ENCODE results near the gene MUC6. TPM values are rescaled to one million over a fixed set of nuclear protein-coding genes. Genes with fewer than 3 reads are reported as not detected.

The MUC6 gene
- total RNA-seq, 4 donors from 2014 or later: not detected

DNA sequence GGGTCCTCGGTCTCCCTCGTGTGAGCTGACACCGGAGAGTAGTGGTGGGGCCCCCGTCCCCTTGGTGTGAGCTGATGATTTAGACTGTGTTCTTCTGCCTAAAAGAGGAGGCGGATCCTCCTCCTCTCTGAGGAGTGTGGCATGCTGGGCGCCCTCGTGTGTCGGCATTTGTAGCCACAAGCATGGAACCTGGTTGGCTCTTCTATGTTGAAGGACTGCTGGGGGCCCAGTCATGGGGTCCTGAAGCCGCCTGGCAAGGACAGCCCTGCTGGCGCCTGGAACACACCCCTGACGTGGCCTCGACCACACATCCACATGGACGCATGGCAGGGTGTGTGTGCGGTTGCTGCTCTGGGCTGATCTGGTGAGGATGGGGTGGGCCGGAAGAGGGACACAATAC lies 60.7 kb downstream of the MUC6 start:
- TF ChIP-seq CTCF (IDR thresholded peaks at IDR 0.05; ENCODE audit: low read depth): no peak

- no peak for TF ChIP-seq CTCF (IDR thresholded peaks at IDR 0.05; ENCODE audit: low read depth)
Measured at GRCh38 chr11:973237-973636, 63.3 kb downstream of the MUC6 start.

DNA sequence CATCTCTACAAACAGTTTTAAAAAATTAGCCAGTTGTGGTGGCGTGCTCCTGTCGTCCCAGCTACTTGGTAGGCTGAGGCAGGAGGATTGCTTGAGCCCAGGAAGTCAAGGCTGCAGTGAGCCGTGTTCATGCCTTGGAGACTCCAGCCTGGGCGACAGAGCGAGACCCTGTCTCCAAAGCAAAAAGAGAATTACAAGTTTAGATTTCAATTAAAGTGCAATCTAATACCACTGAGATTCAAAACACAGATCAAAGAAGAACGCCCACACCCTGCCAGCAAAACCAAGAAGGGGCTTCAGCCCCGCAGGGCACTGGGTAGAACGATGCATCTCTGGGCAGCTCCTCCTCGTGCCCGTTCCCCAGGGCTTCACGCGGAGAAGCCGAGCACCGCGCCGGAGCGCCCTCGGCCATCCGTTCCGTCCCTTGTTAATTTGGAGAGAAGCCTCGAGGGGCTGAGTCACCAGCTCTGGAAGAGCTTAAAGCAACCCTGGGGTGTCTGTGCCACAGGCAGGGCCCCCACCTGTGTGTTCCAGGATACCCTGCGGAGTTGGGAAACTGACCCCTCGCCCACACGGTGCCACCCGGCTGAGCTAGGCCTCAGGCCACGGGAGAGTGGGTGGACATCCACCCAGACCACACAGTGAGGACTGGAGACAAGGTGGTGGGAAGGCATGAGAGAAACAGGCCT lies 63.9 kb downstream of the MUC6 start:
- no peak for TF ChIP-seq CTCF (IDR thresholded peaks at IDR 0.05; ENCODE audit: low read depth)

- no peak for TF ChIP-seq CTCF (IDR thresholded peaks at IDR 0.05; ENCODE audit: low read depth)
Measured at GRCh38 chr11:971731-972365, 64.7 kb downstream of the MUC6 start.

GRCh38 chr11:971092-971690 lies 65.3 kb downstream of the MUC6 start:
- no peak for TF ChIP-seq CTCF (IDR thresholded peaks at IDR 0.05; ENCODE audit: low read depth)

GRCh38 chr11:970319-970871 lies 66.1 kb downstream of the MUC6 start:
- TF ChIP-seq CTCF (IDR thresholded peaks at IDR 0.05; ENCODE audit: low read depth): no peak

- no peak for TF ChIP-seq CTCF (IDR thresholded peaks at IDR 0.05; ENCODE audit: low read depth)
Measured at GRCh38 chr11:969651-970205, 66.8 kb downstream of the MUC6 start.
